DMS153 (cell line): ENCODE results near the gene NVL.
A peak's percentile ranks its signal among the peaks of the same experiment; 100 is the strongest.
"Not testable (repeated sequence)": the region's sequence is repeated elsewhere in the genome, so short reads cannot be mapped to it uniquely, and the experiment has no call there.

Source experiments
- DNase-seq: peaks from one replicate; lab custom pipeline; 2025; lab: John Stamatoyannopoulos, UW

Gene NVL

GRCh38 chr1:224329842-224330753, at the start of gene NVL:
Gene NVL (minus strand): TSS chr1:224330172. CDS start chr1:224330127, 45 bp downstream.
- peak; percentile 85 for DNase-seq

- DNase-seq = no peak
Observed at GRCh38 chr1:224378855-224379631, 49.1 kb upstream of the NVL start.

- no peak for DNase-seq
Observed at GRCh38 chr1:224377676-224378006, 47.7 kb upstream of the NVL start.

- DNase-seq = no peak
Observed at GRCh38 chr1:224375059-224375458, 45.1 kb upstream of the NVL start.

GRCh38 chr1:224373008-224373590, 43.1 kb upstream of the NVL start:
- no peak for DNase-seq

- DNase-seq = no peak
Observed at GRCh38 chr1:224368409-224368808, 38.4 kb upstream of the NVL start.

- DNase-seq = no peak
Observed at GRCh38 chr1:224359207-224359606, 29.2 kb upstream of the NVL start.

- DNase-seq = no peak
Observed at GRCh38 chr1:224358237-224358636, 28.3 kb upstream of the NVL start.

GRCh38 chr1:224357626-224358124, 27.7 kb upstream of the NVL start:
- DNase-seq = no peak

- DNase-seq = peak; percentile 96
Observed at GRCh38 chr1:224356685-224357625, 27.0 kb upstream of the NVL start, which contains the start of gene CNIH4. Gene CNIH4 (plus strand): TSS chr1:224356879. CDS start chr1:224356925, 46 bp downstream.

GRCh38 chr1:224353975-224354925, 24.3 kb upstream of the NVL start:
- DNase-seq = no peak

- DNase-seq = not testable (repeated sequence)
Observed at GRCh38 chr1:224352436-224353085, 22.6 kb upstream of the NVL start.

GRCh38 chr1:224349716-224350115, 19.7 kb upstream of the NVL start:
- DNase-seq = not testable (repeated sequence)

GRCh38 chr1:224348137-224348536, 18.2 kb upstream of the NVL start:
- DNase-seq = no peak

- DNase-seq = no peak
Observed at GRCh38 chr1:224343679-224344078, 13.7 kb upstream of the NVL start.

GRCh38 chr1:224340453-224341384, 10.7 kb upstream of the NVL start:
- not testable (repeated sequence) for DNase-seq

- DNase-seq = no peak
Observed at GRCh38 chr1:224339442-224340033, 9.6 kb upstream of the NVL start.
